ENCODE data around the gene HDAC11.

HDAC11 gene

DNA sequence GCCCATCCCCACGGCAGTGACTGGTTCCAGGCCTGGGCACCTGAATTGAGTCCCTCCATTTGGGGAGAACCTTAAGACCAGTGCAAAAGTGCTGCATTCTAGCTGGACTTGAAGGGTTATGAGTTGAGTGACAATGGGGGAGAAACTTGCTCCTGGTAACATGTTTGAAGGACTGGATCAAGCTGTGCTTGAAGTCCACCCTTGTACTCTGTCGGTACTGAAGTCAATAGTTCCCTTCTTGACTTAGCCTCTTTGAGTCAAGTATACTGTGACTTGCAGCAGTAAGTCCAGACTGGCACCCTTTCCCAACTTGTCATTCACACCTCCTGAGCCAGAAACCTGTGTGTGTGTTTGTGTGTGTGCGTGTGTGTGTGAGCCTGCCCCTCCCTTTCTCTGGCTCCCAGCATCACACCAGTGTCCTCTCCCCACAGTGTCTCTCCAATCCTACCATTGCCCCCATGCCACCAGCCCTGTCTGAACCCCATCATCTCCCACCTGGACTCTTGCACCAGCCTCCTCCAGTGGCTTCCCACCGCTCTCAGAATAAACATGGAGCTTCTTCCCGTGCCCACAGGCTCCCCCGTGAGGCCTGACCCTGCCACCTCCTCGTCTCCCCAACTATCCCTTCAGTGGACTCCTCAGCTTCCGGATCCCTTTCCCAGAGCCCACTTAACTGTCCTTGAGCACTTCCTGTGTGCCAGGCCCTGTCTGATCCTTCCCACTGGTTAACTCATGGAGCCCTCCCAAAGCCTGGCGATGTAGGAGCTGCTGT, 58.6 kb downstream of the HDAC11 start:
- Mint-ChIP-seq H3K4me3 (no peak overlapping the region), H3K9me3 (peaks cover 4% of the 10 kb centered on the region), H3K27me3 (peaks cover 27% of the 10 kb centered on the region), H3K27ac (no peak overlapping the region), H3K4me1 (peaks cover 4% of the 10 kb centered on the region), H3K36me3 (peaks cover 4% of the 10 kb centered on the region)
- ATAC-seq (ENCODE audit: low read depth) (no peak), DNase-seq (ENCODE audit: low spot score in 2 of 2) (no peak)

DNA sequence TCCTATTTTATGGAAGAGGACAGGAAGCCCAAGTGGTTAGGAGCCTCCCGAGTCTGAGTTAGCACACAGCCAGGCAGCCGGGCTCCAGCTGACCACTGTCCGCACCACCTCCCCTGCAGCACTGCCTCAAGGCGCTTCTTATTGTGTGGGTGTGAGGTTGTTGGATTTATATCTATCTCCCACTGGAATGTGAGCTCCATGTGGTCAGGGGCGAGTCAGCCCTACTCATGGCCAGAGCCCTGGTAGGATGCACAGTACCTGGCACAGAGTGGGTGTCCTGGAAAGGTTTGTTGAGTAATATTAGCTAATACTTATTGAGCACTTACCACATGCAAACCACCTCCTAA, 59.2 kb downstream of the HDAC11 start:
- H3K27me3 Mint-ChIP-seq = peaks cover 26% of the 10 kb centered on the region
- DNase-seq (ENCODE audit: low spot score in 2 of 2) = no peak
- H3K27ac Mint-ChIP-seq = no peak overlapping the region
- no peak for ATAC-seq (ENCODE audit: low read depth)
- peaks cover 4% of the 10 kb centered on the region for H3K9me3 Mint-ChIP-seq
- no peak overlapping the region for H3K4me3 Mint-ChIP-seq
- peaks cover 4% of the 10 kb centered on the region for H3K36me3 Mint-ChIP-seq
- H3K4me1 Mint-ChIP-seq = peaks cover 4% of the 10 kb centered on the region

- DNase-seq (ENCODE audit: low spot score in 2 of 2) = no peak
- no peak overlapping the region for H3K27ac Mint-ChIP-seq
- H3K9me3 Mint-ChIP-seq = peaks cover 4% of the 10 kb centered on the region
- H3K4me3 Mint-ChIP-seq = no peak overlapping the region
- H3K4me1 Mint-ChIP-seq = peaks cover 4% of the 10 kb centered on the region
- no peak for ATAC-seq (ENCODE audit: low read depth)
- H3K27me3 Mint-ChIP-seq = peaks cover 26% of the 10 kb centered on the region
- peaks cover 4% of the 10 kb centered on the region for H3K36me3 Mint-ChIP-seq
Measured at GRCh38 chr3:13539671-13540070, 59.6 kb downstream of the HDAC11 start.

- peaks cover 4% of the 10 kb centered on the region for H3K36me3 Mint-ChIP-seq
- peaks cover 25% of the 10 kb centered on the region for H3K27me3 Mint-ChIP-seq
- ATAC-seq (ENCODE audit: low read depth) (no peak), DNase-seq (ENCODE audit: low spot score in 2 of 2) (no peak)
- H3K9me3 Mint-ChIP-seq = peaks cover 4% of the 10 kb centered on the region
- no peak overlapping the region for H3K27ac Mint-ChIP-seq
- H3K4me1 Mint-ChIP-seq = peaks cover 4% of the 10 kb centered on the region
- no peak overlapping the region for H3K4me3 Mint-ChIP-seq
Measured at GRCh38 chr3:13540297-13540995, 60.3 kb downstream of the HDAC11 start.

DNA sequence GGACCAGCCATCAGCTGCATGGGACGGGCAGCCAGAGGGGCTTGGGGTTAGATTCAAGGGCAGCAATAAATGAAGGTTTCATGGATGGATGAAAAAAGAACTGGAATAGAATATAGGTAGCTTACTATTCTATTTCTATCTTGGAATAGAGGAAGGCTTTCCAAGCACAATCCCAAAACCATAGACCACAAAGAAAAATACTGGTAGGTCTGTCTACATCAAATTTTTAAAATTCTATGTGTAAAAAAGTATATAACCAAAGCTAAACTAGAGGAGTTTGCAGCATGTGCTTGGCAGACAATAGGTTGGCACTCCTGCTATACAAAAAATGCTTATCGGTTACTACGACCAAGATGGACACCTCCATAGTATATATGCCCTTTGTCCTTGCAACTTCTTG, 61.6 kb downstream of the HDAC11 start:
- Mint-ChIP-seq H3K4me1 (peaks cover 1% of the 10 kb centered on the region), H3K27me3 (peaks cover 19% of the 10 kb centered on the region), H3K27ac (no peak overlapping the region), H3K9me3 (peaks cover 4% of the 10 kb centered on the region), H3K4me3 (no peak overlapping the region), H3K36me3 (peaks cover 4% of the 10 kb centered on the region)
- ATAC-seq (ENCODE audit: low read depth) (no peak), DNase-seq (ENCODE audit: low spot score in 2 of 2) (no peak)

DNA sequence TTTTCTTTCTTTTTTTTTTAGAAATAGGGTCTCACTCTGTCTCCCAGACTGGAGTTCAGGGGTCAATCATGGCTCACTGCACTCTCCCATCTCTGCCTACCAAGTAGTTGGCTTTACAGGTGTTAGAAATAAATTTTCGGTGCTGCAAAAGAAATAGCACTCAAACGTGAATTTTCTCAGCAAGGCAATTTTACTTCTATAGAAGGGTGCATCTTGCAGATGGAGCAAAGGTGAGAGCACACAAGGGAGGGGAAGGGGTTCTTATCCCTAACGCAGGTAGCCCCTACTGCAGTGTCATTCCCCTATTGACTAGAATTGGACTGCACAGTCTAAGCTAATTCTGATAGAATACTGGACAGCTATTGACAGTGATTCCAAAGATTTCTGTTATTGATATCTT, 62.0 kb downstream of the HDAC11 start:
- no peak for DNase-seq (ENCODE audit: low spot score in 2 of 2)
- no peaks in the 10 kb centered on the region for H3K4me1 Mint-ChIP-seq
- peaks cover 16% of the 10 kb centered on the region for H3K27me3 Mint-ChIP-seq
- H3K36me3 Mint-ChIP-seq = peaks cover 4% of the 10 kb centered on the region
- ATAC-seq (ENCODE audit: low read depth) = no peak
- no peak overlapping the region for H3K4me3 Mint-ChIP-seq
- peaks cover 4% of the 10 kb centered on the region for H3K9me3 Mint-ChIP-seq
- H3K27ac Mint-ChIP-seq = no peak overlapping the region

DNA sequence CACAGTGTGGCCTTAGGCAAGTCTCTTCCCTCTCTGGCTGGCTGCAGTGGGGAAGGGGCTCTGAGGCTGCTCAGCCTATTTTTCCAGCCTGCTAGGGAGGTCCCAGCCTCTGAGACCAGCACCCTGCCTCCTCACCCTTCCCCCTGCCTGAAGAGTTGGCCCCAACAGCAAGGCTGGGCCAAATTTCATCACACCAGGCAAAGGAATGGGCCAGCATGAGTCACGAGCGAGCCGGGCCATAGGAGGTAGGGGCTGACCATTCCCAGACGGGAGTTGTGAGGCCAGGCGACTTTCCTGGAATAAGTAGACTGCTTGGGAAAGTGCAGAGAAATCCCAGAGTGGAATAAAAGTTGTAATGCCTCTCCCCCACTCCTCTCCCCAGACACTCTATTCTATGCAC, 63.1 kb downstream of the HDAC11 start:
- Mint-ChIP-seq H3K27ac (no peak overlapping the region), H3K4me1 (peaks cover 2% of the 10 kb centered on the region), H3K9me3 (peaks cover 2% of the 10 kb centered on the region), H3K36me3 (peaks cover 4% of the 10 kb centered on the region), H3K27me3 (peaks cover 14% of the 10 kb centered on the region), H3K4me3 (no peak overlapping the region)
- no peak for ATAC-seq (ENCODE audit: low read depth)
- no peak for DNase-seq (ENCODE audit: low spot score in 2 of 2)

GRCh38 chr3:13544293-13544831, 64.3 kb downstream of the HDAC11 start:
- no peak overlapping the region for H3K27ac Mint-ChIP-seq
- H3K4me1 Mint-ChIP-seq = peaks cover 4% of the 10 kb centered on the region
- peaks cover 2% of the 10 kb centered on the region for H3K36me3 Mint-ChIP-seq

DNA sequence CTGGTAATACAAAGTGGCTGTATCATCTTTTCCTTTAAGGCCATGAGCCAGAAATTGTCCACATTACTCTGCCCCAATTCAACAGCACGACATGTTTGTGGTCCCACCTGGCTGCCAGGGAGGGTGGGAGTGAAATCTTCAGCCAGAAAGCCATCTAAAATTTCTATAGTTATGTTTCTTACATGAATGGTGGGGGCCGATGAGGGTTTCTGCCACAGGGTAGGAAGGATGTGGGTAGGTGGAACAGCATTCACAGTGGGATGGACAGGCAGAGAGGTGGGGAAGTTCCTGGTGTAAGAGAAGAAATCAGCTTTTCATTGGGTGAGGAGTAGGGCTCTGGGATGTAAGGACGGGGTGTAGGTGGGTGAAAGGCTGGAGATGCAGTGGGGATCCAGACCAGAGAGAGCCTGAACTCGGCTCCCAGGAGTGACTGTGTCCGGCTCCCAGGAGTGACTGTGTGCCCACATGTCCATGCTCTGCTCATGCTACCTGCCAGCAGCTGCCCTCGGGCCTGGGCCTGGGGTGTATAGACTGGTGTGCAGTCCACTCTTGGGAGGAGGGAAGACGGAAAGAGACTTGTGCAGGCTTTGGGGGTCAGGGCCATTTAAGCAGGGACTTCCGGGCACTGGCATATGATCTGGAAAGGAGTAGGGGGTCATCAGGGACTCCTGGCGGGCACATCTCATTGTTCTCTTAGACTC, 65.0 kb downstream of the HDAC11 start:
- H3K27me3 Mint-ChIP-seq = peaks cover 17% of the 10 kb centered on the region
- DNase-seq (ENCODE audit: low spot score in 2 of 2) = no peak
- H3K4me1 Mint-ChIP-seq = peaks cover 9% of the 10 kb centered on the region
- H3K9me3 Mint-ChIP-seq = peaks cover 2% of the 10 kb centered on the region
- H3K36me3 Mint-ChIP-seq = peaks cover 2% of the 10 kb centered on the region
- no peak overlapping the region for H3K27ac Mint-ChIP-seq
- no peak for ATAC-seq (ENCODE audit: low read depth)
- no peak overlapping the region for H3K4me3 Mint-ChIP-seq

More at GRCh38 chr3:13544293-13544831, 64.3 kb downstream of the HDAC11 start:
- Mint-ChIP-seq H3K27me3 (peaks cover 12% of the 10 kb centered on the region), H3K4me3 (no peak overlapping the region), H3K9me3 (peaks cover 2% of the 10 kb centered on the region)
- ATAC-seq (ENCODE audit: low read depth) (peak; percentile 64), DNase-seq (ENCODE audit: low spot score in 2 of 2) (no peak)

DNA sequence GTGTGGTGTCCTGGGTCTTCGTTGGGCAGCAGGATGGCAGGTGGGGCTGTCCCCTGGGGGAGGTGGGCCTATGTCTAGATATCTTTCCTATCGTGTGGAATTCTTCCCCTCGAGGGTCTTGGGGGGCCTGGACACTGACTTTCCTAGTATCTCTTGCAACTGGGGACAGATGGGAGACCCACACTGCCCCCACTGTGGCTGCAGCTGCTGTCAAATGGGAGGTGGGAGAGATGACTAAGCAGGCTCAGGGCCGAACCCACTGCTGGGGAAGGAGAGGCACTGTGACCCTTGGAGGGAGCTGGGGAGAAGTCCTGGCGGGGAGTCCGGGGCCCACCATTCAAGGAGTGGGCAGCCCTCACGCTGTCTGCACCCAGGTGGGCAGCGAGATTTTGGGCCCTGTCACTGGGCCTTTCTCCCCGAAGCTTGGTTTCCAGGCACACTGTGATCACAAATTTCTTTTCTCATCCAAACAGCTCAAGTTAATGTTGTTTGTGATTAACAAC, 65.9 kb downstream of the HDAC11 start:
- Mint-ChIP-seq H3K27me3 (peaks cover 15% of the 10 kb centered on the region), H3K27ac (no peak overlapping the region), H3K4me1 (peaks cover 13% of the 10 kb centered on the region), H3K36me3 (no peaks in the 10 kb centered on the region), H3K4me3 (no peak overlapping the region), H3K9me3 (no peaks in the 10 kb centered on the region)
- DNase-seq (ENCODE audit: low spot score in 2 of 2) (no peak), ATAC-seq (ENCODE audit: low read depth) (no peak)

DNA sequence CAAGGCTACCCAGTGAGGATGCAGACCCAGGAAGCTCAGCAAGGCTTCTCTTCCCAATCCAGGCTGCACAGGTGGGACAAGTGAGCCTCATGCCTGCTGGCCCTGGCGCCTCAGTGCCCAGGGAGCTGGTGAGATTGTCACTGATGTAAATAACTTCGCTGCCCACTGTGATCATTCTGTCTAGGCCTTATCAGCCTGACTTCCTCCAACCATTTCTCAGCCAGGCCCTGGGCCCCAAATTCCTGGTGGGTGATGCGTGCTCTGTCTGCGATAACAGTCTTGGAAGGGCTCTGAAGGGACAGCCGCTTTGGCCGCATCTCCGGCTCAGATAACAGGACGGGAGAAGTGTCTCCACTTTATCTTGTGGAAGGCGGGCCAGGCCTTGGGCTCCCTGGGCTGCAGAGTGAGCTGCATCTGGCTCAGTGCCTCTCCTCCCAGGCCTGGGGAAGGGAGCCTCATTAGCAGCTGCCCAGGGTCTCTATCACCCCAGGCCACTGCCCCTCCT, 66.6 kb downstream of the HDAC11 start:
- no peaks in the 10 kb centered on the region for H3K9me3 Mint-ChIP-seq

DNA sequence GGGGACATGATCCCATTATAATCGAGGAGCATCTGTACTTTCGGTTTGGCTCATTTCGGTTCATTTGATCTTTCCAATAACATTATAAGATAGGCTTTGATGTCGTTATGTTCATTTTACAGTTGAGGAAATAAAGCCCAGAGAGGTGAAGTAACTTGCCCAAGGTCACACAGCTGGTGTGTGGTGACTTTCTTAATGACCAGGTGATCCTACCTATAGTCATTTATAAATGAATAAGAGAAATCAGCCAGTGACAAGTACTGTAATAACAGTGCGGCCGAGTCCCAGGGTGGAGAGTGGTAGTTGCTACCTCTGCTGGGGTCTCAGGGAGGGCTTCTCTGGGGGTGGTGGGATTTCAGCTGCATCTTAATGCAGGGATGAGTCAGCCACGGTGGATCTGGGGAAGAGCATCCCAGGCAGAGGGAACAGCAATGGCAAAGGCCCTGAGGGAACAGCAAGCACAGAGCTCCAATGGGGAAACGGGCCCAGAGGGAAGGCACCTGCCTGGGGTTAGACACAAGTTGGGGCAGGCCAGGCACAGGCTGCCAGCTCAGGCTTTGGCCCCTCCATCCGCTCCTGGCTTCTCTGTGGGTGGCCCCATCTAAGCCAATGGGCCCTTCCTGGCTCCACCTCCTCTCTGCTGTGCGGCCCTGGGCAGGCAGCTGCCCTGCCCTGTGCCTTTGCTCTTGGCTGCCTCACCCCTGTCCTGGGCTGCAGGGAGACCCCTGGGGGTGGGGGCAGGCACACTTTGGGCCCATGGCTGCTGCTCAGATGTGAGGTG, 67.7 kb downstream of the HDAC11 start:
- H3K4me3 Mint-ChIP-seq = peak overlapping the region; percentile 59
- peak overlapping the region; percentile 2 for H3K27ac Mint-ChIP-seq
- no peaks in the 10 kb centered on the region for H3K9me3 Mint-ChIP-seq
- H3K4me1 Mint-ChIP-seq = peaks cover 16% of the 10 kb centered on the region
- no peaks in the 10 kb centered on the region for H3K36me3 Mint-ChIP-seq
- ATAC-seq (ENCODE audit: low read depth) (no peak), DNase-seq (ENCODE audit: low spot score in 2 of 2) (no peak)
- peaks cover 19% of the 10 kb centered on the region for H3K27me3 Mint-ChIP-seq

More for the DNA sequence above, 66.6 kb downstream of the HDAC11 start:
- no peaks in the 10 kb centered on the region for H3K36me3 Mint-ChIP-seq
- H3K4me3 Mint-ChIP-seq = no peak overlapping the region
- DNase-seq (ENCODE audit: low spot score in 2 of 2) (no peak), ATAC-seq (ENCODE audit: low read depth) (no peak)
- H3K27me3 Mint-ChIP-seq = peaks cover 14% of the 10 kb centered on the region
- H3K4me1 Mint-ChIP-seq = peaks cover 13% of the 10 kb centered on the region
- no peak overlapping the region for H3K27ac Mint-ChIP-seq
